Amniotic epithelial cell (primary cell): ENCODE results near the gene GALNT8.

ENCODE experiments used
- DNase-seq: peaks from one replicate; pipeline ENCODE4 v3.0.0-alpha.2; 2010; ENCODE audit warnings: low read depth

GALNT8 gene

GRCh38 chr12:4796694-4797482 lies 76.7 kb downstream of the GALNT8 start:
- DNase-seq: no peak

GRCh38 chr12:4800555-4800954 lies 80.4 kb downstream of the GALNT8 start:
- no peak for DNase-seq

GRCh38 chr12:4802841-4803240 lies 82.6 kb downstream of the GALNT8 start:
- no peak for DNase-seq

- no peak for DNase-seq
These were observed 86.4 kb downstream of the GALNT8 start for GRCh38 chr12:4806439-4807115.

GRCh38 chr12:4807116-4807783 lies 87.0 kb downstream of the GALNT8 start:
- DNase-seq: no peak

- DNase-seq: no peak
These were observed 87.6 kb downstream of the GALNT8 start for GRCh38 chr12:4807813-4808212.

GRCh38 chr12:4809013-4809448 lies 88.8 kb downstream of the GALNT8 start:
- no peak for DNase-seq

- DNase-seq: no peak
These were observed 89.4 kb downstream of the GALNT8 start for GRCh38 chr12:4809449-4810218.

- no peak for DNase-seq
These were observed 90.0 kb downstream of the GALNT8 start for GRCh38 chr12:4810219-4810671.

- no peak for DNase-seq
These were observed 92.6 kb downstream of the GALNT8 start for GRCh38 chr12:4812624-4813327.

- DNase-seq: no peak
These were observed 93.5 kb downstream of the GALNT8 start for GRCh38 chr12:4813741-4814140.

GRCh38 chr12:4814485-4814884 lies 94.3 kb downstream of the GALNT8 start:
- DNase-seq: no peak

GRCh38 chr12:4816744-4817525 lies 96.7 kb downstream of the GALNT8 start:
- DNase-seq: no peak

GRCh38 chr12:4817880-4818279 lies 97.7 kb downstream of the GALNT8 start:
- no peak for DNase-seq

GRCh38 chr12:4819654-4820053 lies 99.5 kb downstream of the GALNT8 start:
- DNase-seq: no peak

GRCh38 chr12:4820971-4821370 lies 100.8 kb downstream of the GALNT8 start:
- DNase-seq: no peak
